Subcutaneous adipose tissue (tissue), 4 donors: ENCODE data around the gene SSTR3. TPM values are rescaled to one million over a fixed set of nuclear protein-coding genes. Genes with fewer than 3 reads are reported as not detected.

Experiments used
- CTCF ChIP-seq: fragments of 450-650 bp; IDR thresholded peaks from one replicate; pipeline ENCODE4 v1.5.1; 2016; ENCODE audit warnings: low read depth, mild to moderate bottlenecking, control low read depth, antibody characterized with exemption, moderate library complexity
- total RNA-seq, 4 donors: library from RNA; depleted of rRNA; stranded (reverse); fragments of >200 nt; gene quantifications; one replicate each; pipeline ENCODE4 v1.1.0, GENCODE V29; 2016

SSTR3 gene
- total RNA-seq, 4 donors from 2014 or later, result not detected

- TF ChIP-seq CTCF, result no peak
These were observed 16.9 kb upstream of the SSTR3 start for GRCh38 chr22:37229012-37229804.

- TF ChIP-seq CTCF, result no peak
These were observed 16.1 kb upstream of the SSTR3 start for GRCh38 chr22:37228106-37229011.

- TF ChIP-seq CTCF, result no peak
These were observed 14.2 kb upstream of the SSTR3 start for GRCh38 chr22:37226514-37226913.

- TF ChIP-seq CTCF, result no peak
These were observed 13.8 kb upstream of the SSTR3 start for GRCh38 chr22:37226087-37226486.

- no peak for TF ChIP-seq CTCF
These were observed 13.2 kb upstream of the SSTR3 start for GRCh38 chr22:37225481-37225880.

GRCh38 chr22:37224757-37225420 lies 12.6 kb upstream of the SSTR3 start:
- TF ChIP-seq CTCF, result no peak
